NCI-H510A treated with DMSO at 0.1 percent for 48 hours (cell line): ENCODE data around the gene MED25.
A peak's percentile ranks its signal among the peaks of the same experiment; 100 is the strongest.

ENCODE experiments used
- DNase-seq: peaks from one replicate; lab custom pipeline; 2025; lab: John Stamatoyannopoulos, UW

The MED25 gene

DNA sequence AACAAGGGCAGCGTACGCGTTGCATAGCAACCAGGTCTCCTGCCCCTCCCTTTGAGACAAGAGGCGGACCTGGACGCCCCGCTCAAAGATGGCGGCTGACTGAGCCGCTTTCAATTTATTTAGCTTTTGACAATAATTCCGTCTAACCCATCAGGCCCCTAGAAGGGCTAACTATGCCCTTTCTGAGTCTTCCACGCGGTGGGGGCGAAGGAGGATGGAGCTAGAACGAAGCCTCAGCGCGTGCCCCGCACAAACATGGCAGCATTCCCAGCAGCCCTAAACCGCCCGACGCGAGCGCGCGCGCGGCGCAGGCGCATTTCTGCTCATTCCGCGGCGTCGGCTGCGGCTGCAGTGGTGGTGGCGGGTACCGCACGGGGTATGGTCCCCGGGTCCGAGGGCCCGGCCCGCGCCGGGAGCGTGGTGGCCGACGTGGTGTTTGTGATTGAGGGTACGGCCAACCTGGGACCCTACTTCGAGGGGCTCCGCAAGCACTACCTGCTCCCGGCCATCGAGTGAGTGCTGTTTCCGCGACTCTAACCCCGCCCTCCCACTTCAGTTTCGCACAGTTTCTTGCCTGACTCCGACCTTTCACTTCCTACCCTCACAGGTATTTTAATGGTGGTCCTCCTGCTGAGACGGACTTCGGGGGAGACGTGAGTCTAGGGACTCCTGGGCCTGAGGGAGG lies at the start of gene MED25:
Gene MED25, plus strand, starts transcription at position 326 of the 685 bp plus-strand sequence. Its CDS starts 53 bp downstream, at position 379.
- peak; percentile 97 for DNase-seq

DNA sequence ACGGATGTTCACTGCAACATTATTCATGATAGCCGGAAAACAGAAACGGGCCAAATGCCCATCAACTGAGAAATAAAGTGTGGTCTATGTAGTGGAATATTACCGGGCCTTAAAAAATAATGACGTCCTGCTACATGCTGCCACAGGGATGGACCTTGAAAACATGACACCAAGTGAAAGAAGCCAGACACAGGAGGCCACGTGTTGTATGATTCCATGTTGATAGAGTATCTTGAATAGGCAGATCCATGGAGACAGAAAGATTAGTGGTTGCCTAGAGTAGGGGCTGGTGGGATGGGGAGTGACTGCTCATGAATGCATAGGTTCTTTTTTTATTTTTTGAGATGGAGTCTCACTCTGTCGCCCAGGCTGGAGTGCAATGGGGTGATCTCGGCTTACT lies 47.6 kb upstream of the MED25 start:
- no peak for DNase-seq

DNA sequence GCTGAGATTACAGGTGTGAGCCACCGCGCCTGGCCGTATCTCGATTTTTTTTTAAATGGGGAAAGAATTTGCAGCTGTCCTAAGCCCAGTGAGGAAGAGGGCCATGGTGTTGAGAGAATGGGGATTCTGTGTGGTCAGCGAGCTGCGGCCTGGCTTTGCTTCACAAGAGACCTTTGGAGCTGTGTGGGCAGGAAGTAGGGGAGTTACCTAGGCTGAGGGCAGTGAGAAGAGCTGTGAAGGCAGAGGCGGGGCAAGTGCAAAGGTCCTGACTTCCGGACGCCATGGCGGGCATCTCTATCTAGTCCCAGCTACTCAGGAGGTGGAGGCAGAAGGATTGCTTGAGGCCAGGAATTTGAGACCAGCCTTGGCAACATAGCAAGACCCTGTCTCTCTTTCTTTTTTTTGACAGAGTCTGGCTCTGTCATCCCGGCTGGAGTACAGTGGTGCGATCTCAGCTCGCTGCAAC lies 46.4 kb upstream of the MED25 start:
- DNase-seq: no peak

DNA sequence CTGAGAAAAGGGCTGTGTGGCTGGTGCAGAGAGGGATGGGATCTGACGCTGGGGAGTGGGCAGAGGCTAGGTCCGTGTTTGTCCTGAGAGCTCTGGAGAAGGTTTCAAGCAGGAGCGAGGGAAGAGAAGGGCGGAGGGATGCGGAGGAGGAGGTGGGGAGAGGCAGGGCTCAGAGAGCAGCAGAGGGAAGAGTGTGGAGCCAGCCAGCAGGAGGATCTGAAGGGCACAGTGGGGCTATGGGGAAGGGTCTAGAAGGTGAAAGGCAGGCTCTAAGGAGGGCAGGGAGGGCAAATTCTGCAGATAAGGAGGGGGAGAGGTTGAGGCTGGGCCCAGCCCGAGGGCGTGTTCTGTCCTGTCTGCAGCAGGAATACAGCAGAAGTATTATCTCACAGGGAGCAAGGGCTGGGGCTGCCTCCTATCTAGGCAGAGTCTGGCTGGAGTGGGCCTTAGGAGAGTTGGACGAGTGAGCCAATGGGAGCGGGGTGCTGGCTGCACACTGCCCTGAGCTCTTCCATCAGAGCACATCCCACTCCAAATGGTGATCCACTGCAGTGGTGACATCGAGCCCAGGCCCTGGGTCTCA lies 45.1 kb upstream of the MED25 start:
- no peak for DNase-seq

DNA sequence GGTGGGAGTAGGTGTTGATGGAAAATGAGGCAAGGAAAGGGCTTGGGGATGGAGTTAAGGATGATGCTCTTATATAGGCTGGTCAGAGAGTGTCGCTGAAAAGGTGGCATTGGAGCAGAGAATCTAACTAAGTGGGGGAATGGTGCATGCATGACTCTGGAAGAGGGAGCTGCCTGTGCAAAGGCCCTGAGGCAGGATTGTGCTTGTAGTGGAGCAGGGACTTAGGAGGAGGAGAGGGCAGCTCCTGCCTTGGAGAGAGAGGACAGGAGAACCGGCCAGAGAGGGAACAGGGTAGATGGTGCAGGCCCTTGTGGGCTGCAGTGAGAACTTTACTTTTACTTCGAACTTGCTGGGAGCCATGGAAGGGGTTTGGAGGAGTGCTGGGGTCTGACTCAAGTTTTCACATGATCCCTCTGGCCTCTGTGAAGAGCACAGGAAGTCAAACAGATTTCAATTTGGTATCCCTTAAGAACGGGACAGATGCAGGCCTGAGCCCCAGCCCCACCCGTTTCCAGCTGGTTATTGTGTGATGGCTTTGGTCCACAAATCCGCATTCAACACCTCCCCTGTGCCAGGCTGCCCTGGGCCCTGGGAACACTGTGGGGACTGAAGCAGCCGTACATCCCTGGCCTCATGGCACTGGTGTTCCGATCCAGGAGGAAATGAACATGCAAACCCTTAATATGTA lies 44.3 kb upstream of the MED25 start:
- DNase-seq: no peak

DNA sequence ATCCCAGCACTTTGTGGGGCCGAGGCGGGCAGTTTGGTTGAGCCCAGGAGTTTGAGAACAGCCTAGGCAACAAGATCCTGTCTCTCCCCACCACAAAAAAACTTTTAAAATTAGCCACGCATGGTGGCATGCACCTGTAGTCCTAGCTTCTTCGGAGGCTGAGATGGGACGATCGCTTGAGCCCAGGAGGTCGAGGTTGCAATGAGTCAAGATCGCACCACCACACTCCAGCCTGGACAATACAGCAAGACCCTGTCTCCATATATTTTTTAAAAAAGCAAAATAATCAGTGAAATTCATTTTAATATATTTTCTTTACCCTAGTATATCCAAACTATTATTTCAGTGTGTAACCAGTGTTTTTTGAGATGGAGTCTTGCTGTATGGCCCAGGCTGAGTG lies 43.1 kb upstream of the MED25 start:
- no peak for DNase-seq

DNA sequence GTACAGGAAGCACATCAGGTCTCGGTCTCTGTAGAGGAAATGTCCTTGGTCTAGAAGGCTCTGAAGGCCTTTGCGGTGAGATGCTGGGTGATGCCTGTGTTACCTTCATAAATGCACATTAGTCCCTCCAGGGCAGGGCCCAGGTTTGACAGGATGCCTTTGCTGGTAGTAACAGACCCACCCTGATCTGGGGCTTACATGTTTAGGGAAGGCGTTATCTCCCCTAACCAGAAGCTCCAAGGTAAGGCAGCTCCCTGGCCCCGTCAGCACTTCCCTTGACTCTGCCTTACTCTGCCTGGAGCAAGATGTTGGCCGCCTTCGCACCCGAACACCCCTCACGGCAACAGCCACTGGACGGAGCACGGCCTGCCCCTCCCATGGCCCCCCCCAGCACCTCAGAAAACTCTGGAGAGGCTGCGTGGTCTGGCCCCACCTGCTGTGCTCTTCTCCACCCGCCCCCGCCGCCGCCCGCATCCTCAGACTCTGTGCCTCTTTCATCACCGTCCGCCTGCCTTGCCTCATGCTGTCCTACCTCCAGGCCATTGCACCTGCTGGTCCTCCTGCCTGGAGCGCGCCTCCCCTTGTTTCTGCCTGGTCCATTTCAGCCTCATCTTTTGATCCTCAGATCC lies 42.2 kb upstream of the MED25 start:
- no peak for DNase-seq

DNA sequence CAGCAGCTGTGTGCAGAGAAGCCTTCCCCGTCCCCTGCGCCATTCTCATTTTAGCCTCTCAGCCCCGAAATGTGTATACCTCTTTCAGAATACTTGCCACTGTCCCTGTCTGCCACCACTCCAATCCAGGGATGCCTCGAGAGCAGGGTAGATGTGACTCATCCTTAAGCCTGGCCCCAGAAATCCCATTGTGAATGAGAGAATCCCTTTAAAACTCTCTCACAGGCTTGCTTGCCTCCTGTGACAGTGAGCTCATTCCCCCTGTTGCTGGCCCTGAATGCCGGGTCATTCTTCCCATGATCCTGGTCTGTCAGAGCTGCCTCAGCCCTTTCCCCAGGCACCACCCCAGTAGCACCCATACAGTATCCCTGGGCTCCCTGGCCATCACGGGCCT lies 41.7 kb upstream of the MED25 start:
- DNase-seq: no peak

DNA sequence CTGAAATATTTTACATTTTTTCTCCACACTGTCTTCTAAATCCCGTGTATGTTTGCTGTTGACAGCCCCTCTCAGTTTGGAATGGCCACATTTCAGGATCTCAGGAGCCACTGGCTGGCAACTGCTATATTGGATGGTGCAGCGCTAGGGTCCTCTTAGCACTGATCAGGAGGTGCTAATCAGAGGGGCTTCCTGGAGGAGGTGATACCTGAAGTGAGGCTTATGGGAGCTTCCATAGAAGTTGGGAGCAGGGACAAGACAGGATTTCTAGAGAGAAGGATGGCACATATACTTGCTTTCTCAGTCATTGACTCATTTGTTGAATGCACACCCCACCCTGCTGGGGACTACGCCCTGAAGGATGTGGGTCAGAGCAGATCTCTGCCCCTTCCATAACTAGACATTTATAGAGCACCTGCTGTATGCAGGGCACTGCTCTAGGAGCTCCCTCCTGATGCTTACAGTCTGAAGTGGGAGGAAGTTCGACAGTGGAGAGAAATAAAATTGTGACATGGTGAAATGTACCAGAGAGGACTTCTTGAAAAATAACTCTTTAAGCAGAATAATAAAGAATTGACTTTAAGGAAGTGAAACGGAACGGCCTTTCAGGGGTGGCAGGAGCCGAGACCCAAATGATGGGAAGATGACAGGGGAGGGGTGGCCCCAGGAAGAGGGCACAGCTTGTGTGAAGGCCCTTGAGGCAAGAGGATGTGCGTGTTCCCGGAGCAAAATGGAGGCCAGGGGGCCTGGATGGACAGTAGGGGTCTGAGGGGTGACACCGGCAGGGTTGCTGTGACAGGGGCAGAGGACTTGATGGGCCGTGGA lies 38.1 kb upstream of the MED25 start:
- no peak for DNase-seq

DNA sequence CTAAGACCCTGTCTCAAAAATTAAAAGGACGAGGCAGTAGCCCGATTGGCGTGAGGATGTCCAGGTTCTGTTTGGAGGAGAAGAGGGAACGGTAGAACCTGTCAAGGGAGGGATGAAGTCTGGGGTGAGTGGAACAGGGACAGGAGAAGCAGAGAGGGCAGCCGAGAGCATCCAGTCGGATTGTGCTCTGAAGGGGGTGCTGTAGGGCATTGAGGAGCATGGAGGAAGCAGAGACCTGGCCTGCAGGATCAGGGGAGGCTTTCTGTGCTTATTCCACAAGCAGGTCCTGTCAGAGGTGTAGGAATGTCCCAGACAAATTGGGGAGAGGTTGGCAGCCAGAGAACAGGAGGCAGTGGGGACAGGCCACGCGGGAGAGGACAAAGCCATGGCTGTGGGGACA lies 37.2 kb upstream of the MED25 start:
- no peak for DNase-seq

DNA sequence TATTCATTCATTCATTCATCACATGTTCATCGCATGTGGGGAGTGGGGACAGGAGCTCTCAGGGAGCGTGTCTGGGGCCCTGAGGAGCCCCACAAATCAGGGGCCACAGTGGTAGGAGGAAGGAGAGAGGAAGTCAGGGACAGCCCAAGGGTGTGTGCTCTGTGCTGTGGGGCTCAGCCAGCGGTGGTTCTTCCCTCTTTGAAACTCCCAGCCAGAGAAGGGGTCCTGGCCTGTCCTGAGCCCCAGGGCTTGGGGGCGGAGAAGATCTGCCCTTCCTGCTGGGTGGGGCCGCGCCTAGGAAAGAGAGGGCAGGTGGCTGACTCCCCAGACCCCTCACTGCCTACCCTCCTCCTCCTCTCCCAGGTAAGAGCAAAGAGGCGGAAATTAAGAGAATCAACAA lies 36.7 kb upstream of the MED25 start:
- DNase-seq: no peak

DNA sequence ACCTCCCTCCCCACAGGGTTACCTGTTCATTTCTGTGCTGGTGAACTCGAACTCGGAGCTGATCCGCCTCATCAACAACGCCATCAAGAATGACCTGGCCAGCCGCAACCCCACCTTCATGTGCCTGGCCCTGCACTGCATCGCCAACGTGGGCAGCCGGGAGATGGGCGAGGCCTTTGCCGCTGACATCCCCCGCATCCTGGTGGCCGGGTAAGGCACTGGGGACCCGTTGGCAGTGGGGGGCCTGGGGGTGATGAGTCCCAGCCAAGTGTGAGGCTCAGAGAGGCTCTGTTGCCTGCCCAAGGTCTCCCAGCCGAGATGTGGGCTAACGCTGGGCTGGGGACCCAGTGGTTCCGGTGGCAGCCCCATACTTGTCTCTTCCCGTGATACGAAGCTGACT lies 35.6 kb upstream of the MED25 start:
- no peak for DNase-seq

DNA sequence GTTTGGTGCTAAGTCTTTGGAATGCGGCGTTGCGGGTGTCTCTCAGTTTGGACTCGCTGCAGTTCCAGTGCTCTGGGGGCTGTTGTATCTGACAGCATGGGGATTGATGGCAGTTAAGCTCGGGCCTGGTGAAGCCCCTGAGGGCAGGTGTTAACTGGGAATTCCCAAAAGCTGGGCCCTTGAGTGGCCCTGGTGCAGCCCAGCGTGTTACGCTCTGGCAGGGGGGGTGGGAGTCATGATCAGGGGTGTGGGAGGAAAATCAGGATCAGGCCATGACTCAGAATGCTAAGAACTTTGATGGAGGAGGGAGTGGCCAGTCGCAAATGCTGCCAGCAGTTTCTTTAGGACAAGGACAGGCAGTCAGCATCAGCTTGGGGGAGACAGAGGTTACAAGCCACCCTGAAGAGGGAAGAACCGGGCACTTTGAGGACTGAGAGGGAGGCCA lies 31.7 kb upstream of the MED25 start:
- no peak for DNase-seq

DNA sequence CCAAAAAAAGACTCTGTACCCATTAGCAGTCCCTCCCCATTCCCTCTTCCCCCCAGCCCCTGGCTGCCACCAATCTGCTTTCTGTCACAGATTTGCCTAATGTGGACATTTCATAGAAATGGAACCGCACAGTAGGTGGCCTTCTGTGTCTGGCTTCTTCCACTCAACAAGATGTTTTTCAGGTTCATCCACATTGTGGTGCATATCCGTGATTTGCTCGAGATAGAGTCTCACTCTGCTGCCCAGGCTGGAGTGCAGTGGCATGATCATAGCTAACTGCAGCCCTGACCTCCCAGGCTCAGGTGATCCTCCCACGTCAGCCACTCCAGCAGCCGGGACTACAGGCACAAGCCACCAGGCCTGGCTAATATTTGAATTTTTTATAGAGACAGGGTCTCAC lies 30.3 kb upstream of the MED25 start:
- no peak for DNase-seq

DNA sequence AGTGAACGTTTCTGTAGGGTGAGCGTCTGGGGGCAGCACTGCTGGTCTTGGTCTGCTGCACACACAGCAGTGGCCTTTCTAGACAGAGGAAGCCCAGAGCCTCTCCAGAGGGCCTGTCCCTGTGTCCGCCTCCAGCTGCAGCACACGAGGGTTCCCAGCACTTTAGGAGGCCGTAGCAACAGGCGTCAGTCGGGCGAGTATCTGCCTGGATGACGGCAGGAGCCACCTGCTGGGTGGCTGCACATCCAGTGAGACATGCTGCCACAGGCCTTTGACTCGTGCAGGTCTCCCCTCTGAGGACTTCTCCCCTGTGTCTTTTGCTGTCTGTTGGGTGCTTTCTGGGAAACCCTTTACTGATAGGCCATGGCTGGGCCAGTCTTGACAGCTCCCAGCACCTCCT lies 29.2 kb upstream of the MED25 start:
- no peak for DNase-seq

DNA sequence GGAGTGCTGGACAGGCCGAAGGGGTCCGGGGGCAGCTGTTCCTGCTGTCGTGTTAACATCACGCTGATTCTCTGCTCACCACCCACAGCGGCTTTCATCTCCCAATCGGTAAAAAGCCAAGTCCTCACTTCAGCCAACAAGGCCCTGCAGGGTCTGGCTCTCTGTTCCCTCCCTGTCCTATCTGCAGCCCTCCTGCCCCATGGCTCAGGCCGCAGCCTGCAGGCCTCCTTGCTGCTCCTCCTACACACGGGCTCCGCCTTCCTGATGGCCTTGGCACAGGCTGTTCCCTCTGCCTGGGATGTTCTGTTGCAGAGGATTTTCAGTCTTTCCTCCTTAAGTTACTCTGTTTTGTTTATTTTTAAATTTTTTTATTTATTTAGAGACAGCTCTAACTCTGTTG lies 27.2 kb upstream of the MED25 start:
- DNase-seq: no peak

DNA sequence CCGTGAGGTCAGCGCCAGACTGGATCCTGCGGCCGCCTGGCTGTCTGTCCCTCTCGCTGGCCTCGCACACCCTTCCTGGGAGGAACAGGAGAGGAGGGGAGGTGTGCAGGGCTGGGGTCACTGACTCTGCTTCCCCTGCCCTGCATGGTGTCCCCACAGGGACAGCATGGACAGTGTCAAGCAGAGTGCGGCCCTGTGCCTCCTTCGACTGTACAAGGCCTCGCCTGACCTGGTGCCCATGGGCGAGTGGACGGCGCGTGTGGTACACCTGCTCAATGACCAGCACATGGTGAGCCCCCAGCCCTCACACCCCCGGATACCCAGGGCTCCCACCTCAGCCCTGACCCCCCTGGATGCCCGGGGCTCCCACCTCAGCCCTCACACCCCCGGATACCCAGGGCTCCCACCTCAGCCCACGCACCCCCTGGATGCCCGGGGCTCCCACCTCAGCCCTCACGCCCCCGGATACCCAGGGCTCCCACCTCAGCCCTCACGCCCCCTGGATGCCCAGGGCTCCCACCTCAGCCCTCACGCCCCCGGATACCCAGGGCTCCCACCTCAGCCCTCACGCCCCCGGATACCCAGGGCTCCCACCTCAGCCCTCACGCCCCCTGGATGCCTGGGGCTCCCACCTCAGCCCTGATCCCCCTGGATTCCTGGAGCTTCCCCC lies 26.2 kb upstream of the MED25 start:
- no peak for DNase-seq

DNA sequence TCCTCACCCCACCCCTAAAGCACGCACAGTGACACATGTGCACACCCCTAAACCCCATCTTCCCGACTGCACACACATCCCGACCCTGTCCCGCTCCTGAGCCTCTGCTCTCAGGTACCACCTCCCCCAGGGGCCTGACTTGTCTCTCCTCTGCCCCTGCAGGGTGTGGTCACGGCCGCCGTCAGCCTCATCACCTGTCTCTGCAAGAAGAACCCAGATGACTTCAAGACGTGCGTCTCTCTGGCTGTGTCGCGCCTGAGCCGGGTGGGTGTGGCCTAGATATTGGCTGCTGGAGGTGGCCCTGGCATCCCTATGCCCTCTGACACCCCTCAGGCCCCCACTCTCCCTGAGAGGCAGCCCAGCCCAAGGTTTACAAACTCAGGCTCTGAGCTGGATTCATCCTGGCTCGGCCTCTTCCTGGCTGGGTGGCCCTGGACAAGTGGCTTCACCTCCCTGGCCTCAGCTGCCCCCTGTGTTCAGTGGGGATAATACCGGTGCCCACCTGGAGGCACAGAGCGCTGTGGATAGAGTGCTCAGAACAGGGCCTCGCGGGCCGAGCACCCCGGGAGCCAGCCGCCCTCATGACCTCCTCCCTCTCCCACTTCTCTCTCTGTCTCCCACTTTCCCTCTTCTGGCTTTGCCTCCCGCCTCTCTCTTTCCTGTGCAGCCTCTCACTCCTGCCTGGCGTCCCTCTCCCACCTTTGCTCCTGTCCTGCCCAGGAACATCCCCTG lies 25.1 kb upstream of the MED25 start:
- no peak for DNase-seq

DNA sequence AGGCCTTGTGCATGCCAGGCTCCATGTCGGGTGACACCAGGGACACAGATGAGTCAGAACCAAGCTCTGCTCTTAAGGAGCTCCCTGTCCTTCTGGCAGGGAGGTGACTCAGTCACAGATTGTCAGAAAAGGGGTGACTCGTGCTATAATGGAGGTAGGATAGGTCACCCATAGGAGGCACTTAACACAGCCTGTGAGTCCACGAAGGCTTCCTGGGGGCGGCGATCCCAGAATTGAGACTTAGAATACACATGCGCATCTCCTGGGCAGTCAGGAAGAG lies 24.6 kb upstream of the MED25 start:
- DNase-seq: no peak

DNA sequence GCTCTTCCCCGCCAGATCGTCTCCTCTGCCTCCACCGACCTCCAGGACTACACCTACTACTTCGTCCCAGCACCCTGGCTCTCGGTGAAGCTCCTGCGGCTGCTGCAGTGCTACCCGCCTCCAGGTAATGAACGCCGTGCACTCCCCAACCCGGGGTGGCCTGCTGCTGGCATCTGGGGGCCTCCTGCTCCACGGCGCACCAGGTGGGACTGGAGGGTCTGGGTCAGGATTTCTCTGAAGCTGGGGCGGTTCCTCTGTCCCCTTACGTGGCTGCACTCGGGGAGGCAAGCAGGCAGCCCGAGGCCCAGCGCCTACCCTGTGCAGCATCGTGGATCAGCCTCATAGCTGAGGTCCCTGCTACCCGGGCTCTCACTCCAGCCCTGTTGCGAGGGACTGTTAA lies 22.5 kb upstream of the MED25 start:
- no peak for DNase-seq

DNA sequence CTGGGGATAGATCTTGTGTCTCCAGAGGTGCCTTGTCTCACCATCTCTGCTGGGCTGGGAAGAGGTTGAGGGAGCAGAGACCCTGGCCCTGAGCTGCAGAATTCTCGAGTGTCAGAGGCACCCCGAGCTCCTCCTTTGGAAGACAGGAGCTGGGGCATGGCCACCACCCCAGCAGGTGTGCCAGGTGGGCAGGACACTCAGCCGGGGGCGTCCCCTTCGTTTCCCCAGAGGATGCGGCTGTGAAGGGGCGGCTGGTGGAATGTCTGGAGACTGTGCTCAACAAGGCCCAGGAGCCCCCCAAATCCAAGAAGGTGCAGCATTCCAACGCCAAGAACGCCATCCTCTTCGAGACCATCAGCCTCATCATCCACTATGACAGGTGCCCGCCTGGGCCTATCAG lies 19.5 kb upstream of the MED25 start:
- DNase-seq: no peak
